Lower lobe of right lung (tissue), 2 donors: Measurements from ENCODE around the gene RIT1. TPM values are rescaled to one million over a fixed set of nuclear protein-coding genes. Genes with fewer than 3 reads are reported as not detected.
A peak's percentile ranks its signal among the peaks of the same experiment; 100 is the strongest.

ENCODE experiments used
- ATAC-seq, 2 donors: fragments of 200-7000 bp; cut with Tn5 transposase; one replicate each; pipeline ENCODE4 v1.9.1; 2020 to 2022; ENCODE audit warnings: mild to moderate bottlenecking in 2 of 2, moderate library complexity in 2 of 2
- DNase-seq: peaks from one replicate; pipeline ENCODE4 v3.0.0-alpha.2; 2020
- H3K27ac ChIP-seq: fragments of 200-600 bp; one replicate; pipeline ENCODE4 v1.8.0; 2022
- H3K27me3 ChIP-seq: fragments of 200-600 bp; one replicate; pipeline ENCODE4 v1.8.0; 2022; ENCODE audit warnings: low read depth
- H3K36me3 ChIP-seq: fragments of 200-600 bp; one replicate; pipeline ENCODE4 v1.8.0; 2022; ENCODE audit warnings: mild to moderate bottlenecking
- H3K4me1 ChIP-seq: fragments of 200-600 bp; one replicate; pipeline ENCODE4 v1.8.0; 2022
- H3K4me3 ChIP-seq: fragments of 200-600 bp; one replicate; pipeline ENCODE4 v1.8.0; 2022; ENCODE audit warnings: mild to moderate bottlenecking
- H3K9me3 ChIP-seq: fragments of 200-600 bp; one replicate; pipeline ENCODE4 v1.8.0; 2022
- intact Hi-C: fragments of 100-400 bp; cut with DNase I; formaldehyde crosslinking; loops from one replicate; pipeline ENCODE4 v1.11.0; 2022
- total RNA-seq: library from RNA; stranded (reverse); fragmentation: NEBNext Ultra II Directional; extraction: Animal tissue kit (Norgen Biotek cat#: 25700); gene quantifications from one replicate; pipeline ENCODE4 v1.2.1, GENCODE V29; 2021
- TF ChIP-seq, protein P1 (sequence below): fragments of 200-600 bp; IDR thresholded peaks from one replicate; pipeline ENCODE4 v1.8.0; 2022; ENCODE audit warnings: antibody characterized with exemption, mild to moderate bottlenecking
- donor health status: DM: no; HTN: yes; CAD: no; lungs with severe emphysema.

The RIT1 gene
- total RNA-seq, 1 donor from 2014 or later: 56.4 TPM

DNA sequence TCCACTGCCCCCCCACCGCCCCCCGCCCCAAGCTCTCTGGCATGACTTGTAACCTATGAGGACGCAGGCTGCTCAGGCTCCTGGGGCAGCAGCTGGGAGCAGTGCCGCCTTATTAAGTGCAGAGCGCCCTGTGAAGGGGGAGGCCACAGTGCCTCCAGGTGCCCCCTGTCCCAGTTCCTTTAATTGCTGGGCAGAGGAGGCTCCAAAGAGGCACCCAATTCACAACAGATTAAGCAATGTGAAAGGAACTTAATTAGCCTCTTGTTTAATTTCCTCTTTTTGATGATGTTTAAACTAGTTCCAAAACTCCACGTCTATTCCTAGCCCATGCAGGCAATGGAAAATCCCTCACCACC is 33.3 kb upstream of the RIT1 start:
- intact Hi-C loops: no loop called here
- ATAC-seq: no peak
- peaks cover 41% of the 10 kb centered on the region for H3K36me3 ChIP-seq
- DNase-seq: no peak
- H3K4me3 ChIP-seq: no peak overlapping the region
- no peaks in the 10 kb centered on the region for H3K9me3 ChIP-seq
- peak overlapping the region; percentile 14 for H3K27ac ChIP-seq
- TF ChIP-seq, protein P1, sequence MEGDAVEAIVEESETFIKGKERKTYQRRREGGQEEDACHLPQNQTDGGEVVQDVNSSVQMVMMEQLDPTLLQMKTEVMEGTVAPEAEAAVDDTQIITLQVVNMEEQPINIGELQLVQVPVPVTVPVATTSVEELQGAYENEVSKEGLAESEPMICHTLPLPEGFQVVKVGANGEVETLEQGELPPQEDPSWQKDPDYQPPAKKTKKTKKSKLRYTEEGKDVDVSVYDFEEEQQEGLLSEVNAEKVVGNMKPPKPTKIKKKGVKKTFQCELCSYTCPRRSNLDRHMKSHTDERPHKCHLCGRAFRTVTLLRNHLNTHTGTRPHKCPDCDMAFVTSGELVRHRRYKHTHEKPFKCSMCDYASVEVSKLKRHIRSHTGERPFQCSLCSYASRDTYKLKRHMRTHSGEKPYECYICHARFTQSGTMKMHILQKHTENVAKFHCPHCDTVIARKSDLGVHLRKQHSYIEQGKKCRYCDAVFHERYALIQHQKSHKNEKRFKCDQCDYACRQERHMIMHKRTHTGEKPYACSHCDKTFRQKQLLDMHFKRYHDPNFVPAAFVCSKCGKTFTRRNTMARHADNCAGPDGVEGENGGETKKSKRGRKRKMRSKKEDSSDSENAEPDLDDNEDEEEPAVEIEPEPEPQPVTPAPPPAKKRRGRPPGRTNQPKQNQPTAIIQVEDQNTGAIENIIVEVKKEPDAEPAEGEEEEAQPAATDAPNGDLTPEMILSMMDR: no peak
- H3K27me3 ChIP-seq: no peaks in the 10 kb centered on the region
- H3K4me1 ChIP-seq: peaks cover 74% of the 10 kb centered on the region

DNA sequence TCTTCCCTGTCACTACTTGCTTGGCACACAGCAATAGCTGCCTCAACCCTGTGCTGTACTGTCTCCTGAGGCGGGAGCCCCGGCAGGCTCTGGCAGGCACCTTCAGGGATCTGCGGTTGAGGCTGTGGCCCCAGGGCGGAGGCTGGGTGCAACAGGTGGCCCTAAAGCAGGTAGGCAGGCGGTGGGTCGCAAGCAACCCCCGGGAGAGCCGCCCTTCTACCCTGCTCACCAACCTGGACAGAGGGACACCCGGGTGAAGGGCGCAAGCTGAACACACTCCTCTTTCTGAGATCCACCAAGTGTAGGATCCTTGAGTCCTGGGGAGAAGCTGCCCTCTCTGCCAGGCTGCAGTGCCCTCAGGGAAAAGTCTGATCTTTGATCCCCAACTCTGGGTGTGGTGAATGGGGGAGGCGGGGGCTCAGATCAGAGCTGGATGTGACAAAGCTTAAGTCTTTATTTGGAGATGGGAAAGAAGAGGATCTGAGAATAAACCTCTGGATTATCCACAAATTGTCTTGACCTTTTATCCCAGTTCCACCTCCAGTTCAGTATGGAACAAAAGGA is 31.5 kb upstream of the RIT1 start:
- Histone ChIP-seq H3K9me3 (no peaks in the 10 kb centered on the region), H3K27me3 (no peaks in the 10 kb centered on the region), H3K27ac (peak overlapping the region; percentile 85), H3K36me3 (peaks cover 23% of the 10 kb centered on the region), H3K4me1 (peaks cover 84% of the 10 kb centered on the region), H3K4me3 (no peak overlapping the region)
- intact Hi-C loops: no loop called here
- no peak for ATAC-seq
- TF ChIP-seq, protein P1: no peak
- no peak for DNase-seq

DNA sequence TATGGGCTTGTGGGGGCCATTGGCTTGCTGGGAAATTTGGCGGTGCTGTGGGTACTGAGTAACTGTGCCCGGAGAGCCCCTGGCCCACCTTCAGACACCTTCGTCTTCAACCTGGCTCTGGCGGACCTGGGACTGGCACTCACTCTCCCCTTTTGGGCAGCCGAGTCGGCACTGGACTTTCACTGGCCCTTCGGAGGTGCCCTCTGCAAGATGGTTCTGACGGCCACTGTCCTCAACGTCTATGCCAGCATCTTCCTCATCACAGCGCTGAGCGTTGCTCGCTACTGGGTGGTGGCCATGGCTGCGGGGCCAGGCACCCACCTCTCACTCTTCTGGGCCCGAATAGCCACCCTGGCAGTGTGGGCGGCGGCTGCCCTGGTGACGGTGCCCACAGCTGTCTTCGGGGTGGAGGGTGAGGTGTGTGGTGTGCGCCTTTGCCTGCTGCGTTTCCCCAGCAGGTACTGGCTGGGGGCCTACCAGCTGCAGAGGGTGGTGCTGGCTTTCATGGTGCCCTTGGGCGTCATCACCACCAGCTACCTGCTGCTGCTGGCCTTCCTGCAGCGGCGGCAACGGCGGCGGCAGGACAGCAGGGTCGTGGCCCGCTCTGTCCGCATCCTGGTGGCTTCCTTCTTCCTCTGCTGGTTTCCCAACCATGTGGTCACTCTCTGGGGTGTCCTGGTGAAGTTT is 30.8 kb upstream of the RIT1 start:
- no peak overlapping the region for H3K4me3 ChIP-seq
- peaks cover 81% of the 10 kb centered on the region for H3K4me1 ChIP-seq
- ATAC-seq (peak in 1 of 2 donors; percentile 3), DNase-seq (no peak)
- peak overlapping the region; percentile 85 for H3K27ac ChIP-seq
- intact Hi-C loops: no loop called here
- no peaks in the 10 kb centered on the region for H3K27me3 ChIP-seq
- peaks cover 17% of the 10 kb centered on the region for H3K36me3 ChIP-seq
- H3K9me3 ChIP-seq: no peaks in the 10 kb centered on the region
- TF ChIP-seq, protein P1: no peak

DNA sequence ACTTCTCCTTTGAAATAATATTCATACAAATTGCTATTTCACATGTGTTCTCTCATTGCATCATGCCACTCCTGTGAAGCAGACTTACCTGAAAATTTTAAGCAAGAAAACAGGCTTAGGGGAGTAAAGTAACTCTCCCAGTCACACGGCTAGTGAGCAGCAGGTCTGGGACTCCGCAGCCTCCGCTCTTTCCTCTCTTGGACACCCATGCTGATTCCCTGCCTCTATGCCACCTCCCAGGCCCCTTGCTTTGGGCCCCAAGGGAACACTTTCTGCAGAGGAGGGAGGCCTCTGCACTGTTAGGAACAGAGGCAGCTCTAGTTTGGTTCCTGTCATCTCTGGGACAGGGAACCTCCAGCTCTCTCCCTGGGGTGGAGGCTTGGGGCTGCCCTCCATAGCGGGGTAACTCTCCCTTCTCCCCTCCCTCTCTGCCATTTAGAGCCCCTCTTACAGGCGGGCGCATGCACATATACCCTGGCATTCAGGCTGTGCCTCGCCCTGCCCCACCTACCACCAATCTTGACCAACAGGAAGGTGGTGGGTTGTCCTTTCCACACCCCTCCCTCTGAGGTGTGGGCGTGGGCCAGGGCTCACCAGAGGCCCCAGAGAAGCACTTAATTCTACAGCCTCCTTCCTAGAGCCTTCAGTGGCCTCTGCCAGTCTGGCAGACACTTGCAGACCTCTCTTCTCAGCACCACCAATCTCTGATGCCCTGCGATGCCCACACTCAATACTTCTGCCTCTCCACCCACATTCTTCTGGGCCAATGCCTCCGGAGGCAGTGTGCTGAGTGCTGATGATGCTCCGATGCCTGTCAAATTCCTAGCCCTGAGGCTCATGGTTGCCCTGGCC is 30.1 kb upstream of the RIT1 start, which contains the start of gene RXFP4:
RXFP4 (plus strand) TSS at position 646 of the 852 bp plus-strand sequence; CDS start at position 718, 72 bp downstream.
- Histone ChIP-seq H3K9me3 (no peaks in the 10 kb centered on the region), H3K27me3 (no peaks in the 10 kb centered on the region), H3K27ac (peak within 1 kb of the TSS; percentile 85), H3K4me3 (peak within 1 kb of the TSS; percentile 15), H3K36me3 (peaks cover 9% of the 10 kb centered on the region), H3K4me1 (peaks cover 73% of the 10 kb centered on the region)
- TF ChIP-seq, protein P1: no peak
- DNase-seq (peak; percentile 77), ATAC-seq (peak; percentile 76 to 79)
- intact Hi-C loops: no loop called here

DNA sequence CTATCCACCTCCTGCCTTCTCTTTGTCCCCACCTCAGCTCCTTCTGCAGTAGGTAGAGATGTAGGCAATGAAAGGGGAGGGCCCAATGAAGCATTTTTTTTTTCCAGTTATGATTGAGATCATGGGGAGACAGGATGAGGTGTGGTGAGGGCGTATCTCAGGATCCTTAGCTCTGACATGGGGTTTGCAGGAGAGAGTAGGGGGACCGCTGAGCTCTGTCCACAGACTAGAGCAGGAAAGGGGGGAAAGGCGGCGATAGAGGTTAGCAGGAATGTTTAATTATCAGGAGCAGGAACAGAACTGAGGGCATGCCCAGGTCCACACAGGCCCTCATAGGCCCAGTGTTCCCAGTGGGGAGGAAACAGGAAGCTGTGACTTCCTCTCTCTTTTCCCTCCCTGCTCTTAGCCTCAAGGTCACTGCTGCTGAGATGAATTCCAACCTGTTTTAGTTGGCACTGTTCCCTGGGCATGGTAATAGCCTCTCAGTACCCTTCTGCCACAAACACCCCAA is 29.4 kb upstream of the RIT1 start:
- intact Hi-C loops: no loop called here
- Histone ChIP-seq H3K27ac (peak overlapping the region; percentile 85), H3K9me3 (no peaks in the 10 kb centered on the region), H3K27me3 (no peaks in the 10 kb centered on the region), H3K36me3 (peaks cover 2% of the 10 kb centered on the region), H3K4me1 (peaks cover 67% of the 10 kb centered on the region), H3K4me3 (peak overlapping the region; percentile 15)
- TF ChIP-seq, protein P1: no peak
- DNase-seq: no peak
- peak; percentile 82 to 85 for ATAC-seq
